Measurements from ENCODE around the gene HJURP.

HJURP gene

DNA sequence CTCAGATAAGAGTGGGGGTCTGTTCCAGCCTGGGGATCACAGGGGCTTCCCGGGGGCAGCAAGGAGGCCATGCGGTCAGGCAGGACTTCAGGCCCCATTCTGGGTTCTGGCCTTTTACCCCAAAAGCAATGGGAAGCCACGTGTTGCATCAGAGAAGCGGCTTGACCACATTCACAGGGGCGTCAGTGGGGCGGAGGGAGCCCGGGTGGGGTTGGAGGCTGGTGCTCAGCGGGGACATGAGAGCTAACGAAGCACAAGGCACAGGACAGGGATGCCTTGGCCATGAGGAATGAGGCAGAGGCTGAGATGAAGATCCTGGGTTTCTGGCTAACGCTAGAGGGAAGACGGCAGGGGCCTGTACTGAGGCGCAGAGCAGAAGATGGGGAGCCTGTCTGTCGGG is 6.1 kb downstream of the HJURP start:
- DNase-seq, result no peak

DNA sequence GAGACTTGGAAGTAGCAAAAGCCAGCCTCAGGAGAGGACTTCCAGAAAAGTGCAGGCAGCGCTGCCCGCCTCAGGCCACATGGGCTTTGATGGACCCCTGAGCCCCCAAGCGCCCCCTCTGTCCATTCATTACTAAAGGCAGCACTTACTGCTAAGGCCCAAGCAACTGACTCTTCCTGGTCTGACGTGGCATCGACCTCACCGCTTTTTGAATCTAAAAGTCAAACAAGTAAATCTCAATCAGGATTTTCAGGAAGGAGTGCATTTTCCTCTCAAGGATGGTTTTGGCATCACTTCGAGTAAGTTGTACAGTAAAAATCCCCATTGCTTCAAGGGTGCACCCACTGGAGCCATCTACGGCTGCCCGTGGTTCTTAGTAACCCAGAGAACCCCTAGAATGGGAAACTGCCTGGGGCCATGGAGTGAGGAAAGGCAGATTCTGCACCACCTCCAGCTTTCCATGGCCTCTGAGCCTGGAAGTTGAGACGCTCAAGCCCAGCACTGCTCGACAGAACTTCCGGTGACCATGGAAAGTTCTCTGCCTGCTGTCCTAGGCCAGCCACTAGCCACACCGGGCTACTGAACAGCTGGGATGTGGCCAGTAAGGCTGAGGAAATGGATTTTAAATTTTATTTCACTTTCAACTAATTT is 7.0 kb downstream of the HJURP start:
- no peak for DNase-seq

DNA sequence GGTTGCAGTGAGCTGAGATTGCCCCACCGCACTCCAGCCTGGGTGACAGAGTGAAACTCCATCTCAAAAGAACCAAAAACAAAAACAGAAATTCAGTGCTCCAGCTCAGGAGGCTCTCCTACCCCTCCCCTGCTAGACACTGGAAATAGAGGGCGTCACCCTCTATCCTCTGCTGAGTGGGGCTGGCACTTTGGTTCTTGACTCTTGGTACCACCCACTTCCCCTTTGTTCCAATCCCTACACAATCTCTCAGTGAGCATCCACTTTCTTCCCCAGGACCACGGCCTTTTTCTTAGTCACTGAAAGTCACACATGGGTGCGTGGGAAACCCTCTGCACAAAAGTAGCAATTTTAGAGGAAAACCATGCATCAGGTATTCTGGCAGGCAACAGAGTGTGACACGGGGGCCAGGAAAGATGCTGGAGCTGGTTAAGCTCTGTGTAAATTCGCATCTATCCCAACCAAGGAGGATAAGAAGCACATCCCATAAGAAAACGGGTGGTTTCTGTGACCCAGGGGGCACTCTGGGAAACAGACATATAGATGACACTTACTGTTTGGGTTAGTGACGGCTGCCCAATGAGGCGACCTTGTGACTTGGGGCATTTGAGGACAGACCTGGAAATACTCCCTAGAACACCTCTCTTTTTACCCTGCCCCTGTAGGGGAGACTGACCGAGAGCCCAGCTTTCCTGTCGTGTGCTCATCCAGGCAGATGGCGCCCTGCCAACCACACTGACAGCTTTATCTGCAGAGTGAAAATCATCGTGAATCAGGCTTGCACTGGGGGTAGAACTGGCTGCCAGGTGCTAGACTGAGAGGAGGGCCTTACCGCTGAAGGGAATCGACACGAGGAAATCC is 7.7 kb downstream of the HJURP start:
- DNase-seq, result no peak

DNA sequence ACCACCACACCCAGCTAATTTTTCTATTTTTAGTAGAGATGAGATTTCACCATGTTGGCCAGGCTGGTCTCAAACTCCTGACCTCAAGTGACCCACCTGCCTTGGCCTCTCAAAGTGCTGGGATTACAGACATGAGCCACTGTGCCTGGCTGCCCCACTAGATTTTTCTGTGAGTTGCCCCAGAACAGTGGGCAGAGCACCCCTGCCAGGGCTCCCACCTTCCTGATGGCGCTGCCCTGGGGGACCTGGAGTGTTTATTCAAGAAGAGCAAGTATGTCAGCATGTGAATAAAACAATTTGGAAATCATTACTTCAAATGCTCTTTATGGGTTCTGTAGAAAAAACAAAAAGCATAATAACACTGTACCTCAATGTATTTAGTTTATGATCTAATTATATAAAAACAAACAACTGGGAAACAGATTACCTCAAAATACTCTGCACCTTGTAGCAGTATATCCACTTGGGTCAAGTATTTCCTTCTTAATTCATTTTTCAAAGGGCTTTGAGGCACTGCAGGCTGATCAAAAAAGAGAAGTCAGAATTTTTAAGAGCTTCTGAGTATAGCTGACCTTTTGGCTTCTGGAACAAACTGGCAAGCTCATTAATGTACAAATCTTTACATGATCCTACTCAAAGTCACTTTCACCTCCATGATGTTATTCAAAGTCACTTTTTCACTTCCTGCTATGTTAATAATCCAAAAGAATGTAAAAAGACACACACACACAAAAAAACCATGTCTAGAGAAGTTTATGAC is 8.9 kb downstream of the HJURP start:
- DNase-seq, result no peak

DNA sequence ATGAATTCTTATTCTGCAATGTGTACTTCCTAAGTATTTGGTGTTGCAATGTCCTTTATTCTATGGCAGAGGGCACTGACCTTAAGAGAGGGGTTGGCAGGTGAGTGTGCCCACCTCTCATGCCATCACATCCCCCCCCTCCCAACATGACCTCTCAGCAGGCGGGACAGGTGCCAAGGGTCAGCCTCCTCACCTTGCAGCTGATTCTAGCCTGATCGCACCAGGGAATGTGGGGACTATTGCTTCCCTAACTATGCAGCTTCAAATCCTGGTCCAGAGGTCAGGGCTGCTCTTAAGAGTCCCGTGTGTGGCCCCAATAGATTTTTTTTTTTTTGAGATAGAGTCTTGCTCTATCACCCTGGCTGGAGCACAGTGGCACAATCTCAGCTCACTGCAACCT is 9.5 kb downstream of the HJURP start:
- DNase-seq, result no peak

DNA sequence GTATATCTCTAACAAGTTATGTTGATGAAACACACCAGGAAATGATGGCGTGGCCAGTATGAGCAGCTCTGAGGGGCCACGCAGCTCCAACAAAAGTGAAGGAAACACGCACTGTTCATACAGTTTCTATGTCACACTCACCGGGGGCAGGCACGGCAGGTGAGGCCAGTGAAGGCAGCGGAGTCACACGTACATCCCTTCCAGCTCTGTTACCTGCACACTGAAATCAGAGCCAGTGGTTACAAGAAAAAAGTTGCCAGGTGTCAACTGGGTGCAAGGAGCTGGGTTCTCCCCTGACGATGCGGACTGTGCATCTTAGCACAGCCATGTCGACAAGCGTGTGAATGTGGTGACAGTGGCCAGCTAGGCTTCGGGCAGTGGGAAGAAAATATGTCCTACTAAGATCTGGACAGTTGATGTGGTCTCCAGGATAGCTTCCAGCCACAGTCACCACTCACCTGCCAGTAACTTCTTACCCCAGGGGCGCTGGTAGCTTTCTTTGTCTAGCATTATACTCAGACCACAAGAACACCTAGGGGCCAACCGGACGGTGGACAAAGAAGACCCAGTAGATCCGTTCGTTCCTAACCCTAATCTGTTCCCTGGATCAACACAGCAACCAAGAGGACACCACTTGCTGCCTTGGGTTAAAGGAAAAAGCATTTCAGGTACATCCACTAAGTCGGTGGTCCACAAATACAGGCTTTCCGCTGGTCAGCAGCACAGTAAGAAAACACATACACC is 10.1 kb downstream of the HJURP start:
- DNase-seq, result no peak

DNA sequence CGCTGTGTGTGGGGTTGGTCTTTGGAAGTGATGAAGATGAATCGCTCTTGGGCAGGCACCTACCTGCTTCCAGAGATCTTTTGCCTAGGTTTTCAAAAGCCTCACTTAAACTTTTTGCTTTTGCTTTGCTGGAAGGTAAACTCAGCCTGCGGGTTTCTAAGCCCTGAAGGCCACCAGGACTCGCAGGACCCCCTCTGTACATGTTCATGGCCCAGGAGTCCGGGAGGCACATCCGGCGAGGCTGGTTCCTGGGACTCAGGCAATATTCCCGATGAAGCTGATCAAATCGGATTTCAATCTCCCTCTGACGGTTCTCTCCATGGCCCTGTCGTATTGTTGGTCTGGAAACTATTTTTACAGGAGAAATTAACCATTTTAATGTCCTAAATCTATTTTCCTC is 13.2 kb downstream of the HJURP start:
- DNase-seq, result no peak

DNA sequence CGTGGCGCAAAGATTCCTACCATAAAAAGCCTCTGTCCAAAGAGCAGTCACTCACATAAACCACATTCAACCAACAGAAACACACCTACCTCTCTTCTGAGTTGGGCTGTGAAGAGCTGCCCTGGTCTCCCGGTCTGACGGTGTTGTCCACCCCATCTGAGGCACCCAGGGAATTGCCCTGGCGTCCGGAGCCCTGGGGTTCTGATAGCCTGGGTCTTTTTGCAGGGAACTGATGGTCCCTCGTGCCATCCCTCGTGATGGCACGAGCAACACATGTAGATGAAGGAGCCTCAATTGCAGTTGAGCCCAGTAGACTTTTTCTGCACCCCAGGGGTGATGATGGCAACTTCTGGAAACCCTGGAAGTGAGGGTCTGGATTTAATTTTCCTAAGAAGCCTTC is 13.8 kb downstream of the HJURP start:
- no peak for DNase-seq

DNA sequence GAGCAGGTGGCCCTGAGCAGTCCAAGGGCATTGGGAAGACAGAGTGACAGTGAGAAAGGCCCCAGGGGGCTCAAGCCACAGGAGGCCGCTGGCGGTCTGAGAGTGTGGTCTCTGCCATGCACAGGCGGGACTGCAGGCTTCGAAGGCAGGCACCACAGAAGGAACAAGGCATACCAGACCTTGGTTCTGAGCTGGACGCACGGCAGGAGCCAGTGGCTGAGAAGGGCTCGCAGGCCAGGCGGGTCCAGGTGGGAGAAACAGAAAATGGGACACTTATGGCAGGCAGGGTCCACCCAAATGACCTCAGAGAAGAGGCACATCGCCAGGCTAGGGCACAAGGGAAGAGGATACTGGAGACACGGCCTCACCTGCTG is 14.9 kb downstream of the HJURP start:
- no peak for DNase-seq

DNA sequence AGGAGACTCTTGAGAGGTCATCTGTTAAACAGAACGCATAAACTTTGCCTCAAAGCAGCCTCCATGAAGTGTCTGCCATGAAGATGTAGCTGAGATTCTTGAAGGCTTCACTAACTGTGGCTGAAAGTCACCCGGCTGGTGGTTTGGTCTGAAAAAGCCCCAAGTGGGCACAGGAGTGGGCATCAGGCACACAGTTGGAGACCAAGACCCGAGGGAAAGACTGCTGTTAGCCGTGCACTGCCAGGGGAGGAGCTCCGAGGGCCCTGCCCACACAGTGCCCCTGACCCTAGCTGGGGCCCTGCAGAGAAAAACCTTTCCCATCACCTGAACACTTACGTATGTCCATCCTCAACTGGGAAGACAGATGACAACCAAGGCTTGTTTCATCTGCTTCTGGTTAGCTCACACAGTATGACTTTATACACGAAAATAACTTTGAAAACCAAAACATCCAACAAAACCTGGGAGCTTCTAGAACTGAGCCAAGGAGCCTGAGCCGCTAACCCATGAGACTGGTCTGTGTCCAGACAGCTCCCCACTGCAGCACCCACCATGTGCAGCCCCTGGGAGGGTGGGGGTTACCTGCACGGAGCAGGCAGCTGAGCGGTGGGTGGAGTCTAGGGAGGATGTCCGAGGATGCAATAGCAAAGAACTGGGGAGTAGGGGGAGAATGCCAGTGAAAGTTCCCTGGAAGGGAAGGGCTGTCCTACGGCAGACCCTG is 15.4 kb downstream of the HJURP start:
- no peak for DNase-seq

DNA sequence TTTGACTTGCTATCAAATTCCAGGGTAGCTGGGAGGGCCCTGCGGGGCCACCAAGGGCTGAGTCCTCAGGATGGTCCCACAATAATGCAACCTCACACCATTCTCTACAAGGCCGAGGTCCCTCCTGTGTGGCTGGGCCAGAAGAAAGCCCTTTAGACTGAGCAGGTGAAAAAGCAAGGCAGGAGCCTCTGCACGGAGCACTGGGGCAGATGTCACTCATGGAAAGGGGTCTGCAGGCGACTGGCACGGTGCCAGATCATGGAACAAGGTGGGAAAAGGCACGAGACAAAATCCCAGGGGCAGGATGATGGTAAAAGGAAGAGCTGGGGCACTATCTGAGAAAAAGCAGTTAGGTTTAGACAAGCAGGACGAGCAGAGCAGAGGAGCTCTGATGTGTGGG is 16.1 kb downstream of the HJURP start:
- DNase-seq, result no peak

DNA sequence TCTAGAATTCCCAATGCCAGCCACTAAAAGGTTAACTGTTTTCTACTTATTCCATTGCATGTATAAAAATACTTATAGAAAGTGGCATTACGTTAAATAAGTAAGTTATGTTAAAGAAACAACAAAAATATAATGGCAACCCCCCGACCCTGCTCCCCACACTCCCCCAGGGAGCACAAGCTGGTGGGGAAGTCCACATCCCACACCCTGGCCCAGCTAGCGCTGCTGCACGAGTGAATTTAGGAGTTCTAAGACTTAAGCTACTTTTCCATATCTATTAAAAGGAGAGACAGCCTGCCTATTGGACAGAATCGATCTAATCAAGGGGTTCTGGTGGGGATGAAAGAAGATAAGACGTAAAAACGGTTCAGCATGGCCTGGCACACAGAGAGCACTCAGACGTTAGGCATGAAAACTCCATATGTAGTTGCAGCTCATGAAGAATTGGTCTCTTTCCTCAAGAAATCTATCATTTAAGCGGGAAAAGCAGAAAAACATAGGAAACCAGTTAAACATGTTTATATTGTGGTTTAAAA is 16.6 kb downstream of the HJURP start:
- no peak for DNase-seq

DNA sequence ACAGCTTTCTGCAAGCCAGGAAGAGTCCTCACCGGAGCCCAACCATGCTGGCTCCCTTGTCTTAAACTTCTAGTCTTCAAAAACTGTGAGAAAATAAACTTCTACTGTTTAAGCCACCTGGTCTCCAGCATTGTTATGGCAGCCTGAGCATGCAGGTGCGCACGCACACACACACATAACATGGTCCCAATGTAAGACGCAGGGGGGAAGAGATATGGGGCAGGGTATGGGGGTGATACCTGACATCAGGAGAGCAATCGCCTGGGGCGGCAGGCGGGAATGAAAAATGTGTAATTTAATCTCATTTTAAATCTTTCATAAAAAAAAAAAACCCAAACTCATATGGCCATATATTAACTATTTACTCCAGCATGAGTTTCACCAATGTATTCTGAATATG is 18.0 kb downstream of the HJURP start:
- no peak for DNase-seq

DNA sequence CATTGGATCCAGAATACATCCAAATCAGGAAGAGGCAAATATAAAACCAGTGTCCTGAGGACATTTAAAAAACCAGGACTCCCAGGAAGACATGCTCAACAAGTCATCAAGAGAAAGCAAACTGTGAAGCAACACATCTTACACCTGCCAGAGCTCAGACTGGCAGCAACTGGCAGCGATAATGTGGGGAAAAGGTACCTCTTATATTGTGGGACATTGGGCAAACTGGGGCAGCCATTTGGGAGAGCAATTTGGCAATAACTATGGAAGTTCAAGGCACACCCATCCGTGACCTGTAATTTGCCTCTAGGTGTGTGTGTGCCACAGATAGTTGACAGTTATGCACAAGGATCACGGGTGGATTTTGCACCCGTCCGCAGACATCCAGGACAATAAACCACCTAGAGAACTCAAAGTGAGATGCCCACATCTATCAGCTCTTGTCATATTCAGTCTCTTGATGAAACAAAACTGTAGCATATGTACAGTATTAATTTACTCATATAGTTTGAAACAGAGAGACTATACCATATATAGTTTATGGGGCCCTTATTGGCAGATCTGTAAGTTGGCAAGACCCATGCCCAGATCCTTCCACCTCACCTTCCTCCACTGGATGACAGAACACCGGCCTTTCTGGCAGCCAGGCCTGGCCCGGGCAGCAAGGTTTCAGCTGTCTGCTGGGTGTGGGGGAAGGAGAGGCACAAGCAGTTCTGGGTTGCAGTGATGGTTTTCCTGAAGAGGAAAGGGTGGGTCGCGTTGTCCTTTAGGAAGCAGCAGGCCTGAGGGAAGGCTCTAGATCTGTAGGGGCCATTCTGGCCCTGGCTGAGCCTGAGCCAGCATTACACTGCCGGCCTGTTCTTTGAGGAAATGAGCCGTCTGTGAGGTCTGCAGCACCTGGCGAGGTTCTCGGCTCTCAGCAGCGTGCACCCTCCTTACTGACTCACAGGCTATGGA is 18.8 kb downstream of the HJURP start:
- DNase-seq, result no peak

DNA sequence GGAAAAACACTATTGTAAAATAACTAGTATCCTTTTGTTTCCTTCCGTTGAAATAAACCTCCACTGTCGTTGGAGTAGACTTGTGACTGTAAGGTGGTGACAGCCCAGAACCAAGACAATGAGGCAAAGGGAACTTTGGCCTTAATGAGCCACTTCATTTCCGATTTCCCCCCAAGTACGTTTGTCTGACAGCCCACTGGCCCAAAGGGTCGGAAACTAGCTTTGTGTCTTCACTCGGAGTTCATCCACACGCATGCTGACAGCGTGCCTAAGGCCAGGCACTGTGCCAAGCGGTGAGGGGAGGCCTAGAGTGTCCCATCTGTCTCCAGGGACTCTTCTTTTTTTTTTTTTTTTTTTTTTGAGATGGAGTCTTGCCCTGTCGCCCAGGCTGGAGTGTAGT is 21.0 kb downstream of the HJURP start:
- no peak for DNase-seq

DNA sequence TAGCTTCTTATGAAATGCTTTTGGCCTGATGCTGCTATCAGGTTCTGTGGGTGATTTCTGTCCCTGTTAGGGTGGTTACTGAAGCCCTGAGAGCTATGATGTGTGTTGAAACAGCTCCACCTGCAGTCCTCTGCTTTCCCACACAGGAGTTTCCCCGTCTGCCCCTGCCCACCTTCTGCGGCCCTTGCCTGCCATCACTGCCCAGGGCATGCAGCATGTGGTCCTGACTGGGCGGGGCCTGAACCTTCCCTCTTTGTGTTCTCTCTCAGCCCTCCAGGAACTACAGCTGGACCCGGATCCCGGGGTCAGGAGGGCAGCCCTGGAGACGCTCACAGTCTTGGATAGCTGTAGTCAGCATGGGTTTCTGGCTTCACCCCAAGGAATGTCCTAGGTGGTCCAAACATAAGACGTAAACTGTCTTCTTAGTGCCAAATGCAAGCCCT is 21.4 kb downstream of the HJURP start:
- DNase-seq, result no peak

DNA sequence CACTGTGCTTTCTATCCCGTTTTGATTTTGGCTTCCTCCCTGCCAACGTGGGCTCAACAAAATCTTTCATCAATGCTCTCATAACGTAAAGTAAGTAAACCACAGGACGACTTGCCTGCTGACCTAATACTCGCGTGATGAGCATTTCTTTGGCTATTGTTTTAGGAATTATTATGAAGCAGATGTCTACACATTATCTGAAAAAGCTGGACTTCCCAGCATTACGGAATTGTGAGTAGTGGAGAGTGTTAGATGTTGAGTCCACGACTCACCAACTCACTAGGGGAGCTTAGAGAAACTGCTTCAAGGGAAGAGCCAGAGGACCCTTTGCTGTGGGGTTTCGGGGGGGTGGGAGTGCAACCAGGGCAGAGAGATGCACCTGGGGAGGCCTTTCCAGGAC is 21.9 kb downstream of the HJURP start:
- DNase-seq, result no peak

DNA sequence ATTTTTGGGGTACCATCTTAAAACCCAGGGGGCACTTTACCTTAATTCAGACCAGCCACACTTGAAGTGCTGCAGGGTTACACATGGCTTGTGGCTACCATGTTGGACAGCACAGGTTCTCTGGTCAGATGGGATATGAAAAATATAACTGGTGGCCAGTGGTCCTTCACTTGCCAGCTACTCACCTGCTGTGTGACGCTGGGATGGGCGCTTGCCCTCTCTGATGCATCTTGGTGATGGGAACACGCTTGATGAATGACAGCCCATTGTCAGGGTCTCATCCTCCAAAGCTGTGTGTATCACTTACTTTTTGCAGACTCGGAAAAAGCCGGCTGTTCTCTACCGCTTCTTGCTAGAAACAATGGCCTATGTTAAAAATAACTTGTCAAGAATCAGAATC is 22.5 kb downstream of the HJURP start:
- no peak for DNase-seq

DNA sequence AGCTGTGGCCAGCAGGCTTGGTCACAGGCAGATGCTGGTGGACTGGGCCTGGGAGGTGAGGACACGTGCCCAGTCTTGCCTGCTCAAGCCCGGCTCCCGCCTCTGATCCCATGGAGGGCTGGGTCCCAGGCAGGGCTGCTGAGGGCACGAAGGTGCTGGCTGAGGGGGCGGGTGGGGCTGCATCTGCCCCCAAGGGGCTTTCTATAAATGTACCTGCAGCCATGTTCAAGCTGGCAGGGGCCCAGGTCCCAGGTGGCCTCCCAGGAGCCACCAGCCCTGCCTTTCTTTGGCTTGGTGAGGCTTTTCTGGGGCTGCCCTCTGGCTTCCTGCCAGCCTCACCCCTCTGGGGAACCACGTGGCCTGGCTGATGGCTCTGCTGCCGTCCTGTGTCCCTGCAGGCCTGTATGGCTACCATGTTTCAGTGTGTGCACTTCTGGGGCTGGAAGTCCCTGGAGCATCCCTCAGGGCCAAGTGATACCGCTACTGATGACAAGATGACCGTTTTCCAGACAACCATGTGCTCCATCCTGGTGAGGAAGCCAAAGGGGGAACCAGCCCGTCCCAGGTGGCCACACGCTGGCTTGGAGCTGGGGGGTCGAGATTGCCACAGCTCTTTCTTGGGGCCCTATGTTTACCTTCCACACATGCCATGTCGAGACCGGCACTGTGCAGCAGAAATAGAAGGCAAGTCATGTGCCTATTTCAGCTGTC is 23.2 kb downstream of the HJURP start:
- no peak for DNase-seq

DNA sequence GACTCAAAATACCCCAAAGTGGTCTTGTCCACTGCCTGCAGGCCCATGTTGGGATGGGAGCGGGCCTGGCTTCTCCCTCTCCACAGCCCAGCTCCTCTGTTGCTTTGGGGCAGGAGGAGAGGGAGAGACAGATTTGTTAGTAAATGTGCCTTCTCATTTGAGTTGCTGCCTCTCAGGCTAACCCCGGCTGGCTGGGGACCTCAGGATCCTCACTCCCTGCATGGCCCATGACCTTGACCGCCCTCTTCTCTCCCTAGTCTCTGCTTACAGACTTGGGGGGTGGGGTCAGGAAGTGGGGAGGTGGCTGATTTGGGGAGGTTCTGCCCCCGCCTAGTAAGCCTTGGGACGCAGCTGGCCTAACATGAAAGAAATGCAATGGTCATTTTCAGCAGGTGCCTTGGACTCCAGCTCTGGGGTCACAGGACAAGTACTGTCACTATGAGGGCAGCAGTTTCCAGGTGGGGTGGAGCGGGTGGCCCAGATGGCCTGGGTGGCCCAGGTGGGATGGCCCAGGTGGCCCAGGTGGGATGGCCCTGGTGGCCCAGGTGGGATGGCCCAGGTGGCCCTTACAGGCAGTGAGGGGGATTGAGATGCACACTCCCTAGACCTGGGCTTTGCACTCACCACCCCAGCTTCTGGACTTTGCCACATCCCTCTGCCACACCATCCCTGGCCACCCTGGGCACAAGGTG is 24.1 kb downstream of the HJURP start:
- DNase-seq, result no peak
